K562 (cell line): Measurements from ENCODE around the gene MDC1. TPM values are rescaled to one million over a fixed set of nuclear protein-coding genes. Genes with fewer than 3 reads are reported as not detected.

Experiments used
- CAMTA2 ChIP-seq: fragments of 250-450 bp; sonication (Bioruptor Pico); conservative IDR thresholded peaks from 2 replicates; pipeline ENCODE4 v1.5.1; 2022
- CHD2 ChIP-seq: IDR thresholded peaks from 2 replicates; pipeline ENCODE4 v1.6.1; 2011; ENCODE audit warnings: low read depth, low read length
- DMBX1 ChIP-seq: fragments of 250-450 bp; sonication (Bioruptor Pico); IDR thresholded peaks from 2 replicates; pipeline ENCODE4 v1.8.0; 2022; ENCODE audit warnings: inconsistent platforms, mild to moderate bottlenecking, moderate library complexity, borderline replicate concordance
- ELK3 ChIP-seq: fragments of 450-650 bp; formaldehyde crosslinking; IDR thresholded peaks from 2 replicates; pipeline ENCODE4 v1.4.0; 2020; ENCODE audit warnings: mild to moderate bottlenecking
- EZH2 ChIP-seq: IDR thresholded peaks from 2 replicates; pipeline ENCODE4 v1.6.1; 2012; ENCODE audit warnings: low read depth, mild to moderate bottlenecking, inconsistent platforms, low read length, borderline replicate concordance
- FOXP1 ChIP-seq: sonication (generic); formaldehyde crosslinking; IDR thresholded peaks from 2 replicates; pipeline ENCODE4 v1.8.0; 2022; ENCODE audit warnings: mild to moderate bottlenecking, missing genetic modification reagents
- GABPB1 ChIP-seq: sonication (generic); formaldehyde crosslinking; IDR thresholded peaks from 2 replicates; pipeline ENCODE4 v1.8.0; 2022; ENCODE audit warnings: mild to moderate bottlenecking, missing genetic modification reagents
- KAT2B ChIP-seq: IDR thresholded peaks from one replicate; pipeline ENCODE4 v1.6.1; 2012; ENCODE audit warnings: low read depth, mild to moderate bottlenecking, control low read depth, inconsistent platforms, low read length, moderate library complexity
- NCOR1 ChIP-seq: fragments of 450-650 bp; IDR thresholded peaks from 2 replicates; pipeline ENCODE4 v1.6.1; 2016; ENCODE audit warnings: mild to moderate bottlenecking, moderate library complexity
- NFIC ChIP-seq: fragments of 450-650 bp; IDR thresholded peaks from 2 replicates; pipeline ENCODE4 v1.6.1; 2017; ENCODE audit warnings: mild to moderate bottlenecking, inconsistent platforms
- POLR2AphosphoS5 ChIP-seq: IDR thresholded peaks from 2 replicates; pipeline ENCODE4 v1.6.1; 2011; ENCODE audit warnings: mild to moderate bottlenecking, low read depth, low read length, moderate library complexity; ENCODE audit not compliant: control insufficient read depth, insufficient read depth
- RBBP5 ChIP-seq: fragments of 200-600 bp; sonication (generic); IDR thresholded peaks from 2 replicates; pipeline ENCODE4 v1.6.1; 2012; ENCODE audit warnings: borderline replicate concordance, mild to moderate bottlenecking, low read length, control low read depth, inconsistent platforms; ENCODE audit not compliant: insufficient read depth, poor library complexity, severe bottlenecking
- SAFB2 ChIP-seq: fragments of 200-400 bp; formaldehyde crosslinking; IDR thresholded peaks from 2 replicates; pipeline ENCODE4 v1.6.1; 2018; ENCODE audit warnings: borderline replicate concordance, low read length, low read depth, moderate library complexity; ENCODE audit not compliant: severe bottlenecking
- SIN3A ChIP-seq, 2 experiments: fragments of 150-350 bp in 1 of 2; IDR thresholded peaks; 2 replicates each; pipeline ENCODE4 v1.6.1; 2011 to 2016; ENCODE audit warnings: borderline replicate concordance in 2 of 2, low read depth in 2 of 2, low read length in 2 of 2, mild to moderate bottlenecking in 2 of 2, moderate library complexity in 2 of 2; ENCODE audit not compliant: control insufficient read depth in 1 of 2
- TRIM24 ChIP-seq, 2 experiments: fragments of 450-650 bp; IDR thresholded peaks; 2 replicates each; pipeline ENCODE4 v1.6.1; 2016
- ZNF436 ChIP-seq: fragments of 250-450, 450-650 bp; sonication (Bioruptor Pico); formaldehyde crosslinking; IDR thresholded peaks from 2 replicates; pipeline ENCODE4 v1.7.0; 2020; ENCODE audit warnings: mild to moderate bottlenecking
- ZNF512 ChIP-seq: IDR thresholded peaks from 2 replicates; pipeline ENCODE4 v1.6.1; 2016; ENCODE audit warnings: missing genetic modification characterization, missing compliant biosample characterization
- polyA plus RNA-seq, 8 experiments: library from polyadenylated mRNA; depleted of rRNA in 4 of 8; stranded (reverse) in 5 of 8; unstranded in 3 of 8; fragments of >200 nt; fragmentation: Nextera tagmentation in 2 of 8; fragmentation: Illumina TruSeq in 1 of 8; extraction: Ambion mirVana in 2 of 8; extraction: Trizol in 1 of 8; gene quantifications; 2 replicates each; pipeline versions ENCODE4 v1.2.1 to v1.2.3, GENCODE V29; 2011 to 2014; ENCODE audit warnings: inconsistent platforms in 1 of 8, missing spikeins in 1 of 8
- total RNA-seq, 7 experiments: library from RNA; depleted of rRNA in 6 of 7; stranded (reverse); fragments of >200 nt in 6 of 7; fragmentation: Illumina TruSeq in 2 of 7; extraction: Trizol in 2 of 7; gene quantifications; 2 replicates each; pipeline versions ENCODE4 v1.2.1 to v1.2.3, GENCODE V29; 2011 to 2021; ENCODE audit warnings: low replicate concordance in 1 of 7
- TF ChIP-seq, protein P1 (sequence below): fragments of 450-650 bp; IDR thresholded peaks from 2 replicates; pipeline ENCODE4 v1.7.1; 2018; ENCODE audit warnings: mild to moderate bottlenecking, low read depth; ENCODE audit not compliant: partially characterized antibody
- TF ChIP-seq, protein P2 (sequence below): fragments of 250-450 bp; sonication (Bioruptor Pico); IDR thresholded peaks from 2 replicates; pipeline ENCODE4 v1.4.0; 2020; ENCODE audit warnings: borderline replicate concordance

Gene MDC1
- total and polyA plus RNA-seq, 9 of the 15 experiments (the other 6 are each of a cell fraction or from before 2014, with no cell fraction given): 8.2 to 114 (median 20.0) TPM

DNA sequence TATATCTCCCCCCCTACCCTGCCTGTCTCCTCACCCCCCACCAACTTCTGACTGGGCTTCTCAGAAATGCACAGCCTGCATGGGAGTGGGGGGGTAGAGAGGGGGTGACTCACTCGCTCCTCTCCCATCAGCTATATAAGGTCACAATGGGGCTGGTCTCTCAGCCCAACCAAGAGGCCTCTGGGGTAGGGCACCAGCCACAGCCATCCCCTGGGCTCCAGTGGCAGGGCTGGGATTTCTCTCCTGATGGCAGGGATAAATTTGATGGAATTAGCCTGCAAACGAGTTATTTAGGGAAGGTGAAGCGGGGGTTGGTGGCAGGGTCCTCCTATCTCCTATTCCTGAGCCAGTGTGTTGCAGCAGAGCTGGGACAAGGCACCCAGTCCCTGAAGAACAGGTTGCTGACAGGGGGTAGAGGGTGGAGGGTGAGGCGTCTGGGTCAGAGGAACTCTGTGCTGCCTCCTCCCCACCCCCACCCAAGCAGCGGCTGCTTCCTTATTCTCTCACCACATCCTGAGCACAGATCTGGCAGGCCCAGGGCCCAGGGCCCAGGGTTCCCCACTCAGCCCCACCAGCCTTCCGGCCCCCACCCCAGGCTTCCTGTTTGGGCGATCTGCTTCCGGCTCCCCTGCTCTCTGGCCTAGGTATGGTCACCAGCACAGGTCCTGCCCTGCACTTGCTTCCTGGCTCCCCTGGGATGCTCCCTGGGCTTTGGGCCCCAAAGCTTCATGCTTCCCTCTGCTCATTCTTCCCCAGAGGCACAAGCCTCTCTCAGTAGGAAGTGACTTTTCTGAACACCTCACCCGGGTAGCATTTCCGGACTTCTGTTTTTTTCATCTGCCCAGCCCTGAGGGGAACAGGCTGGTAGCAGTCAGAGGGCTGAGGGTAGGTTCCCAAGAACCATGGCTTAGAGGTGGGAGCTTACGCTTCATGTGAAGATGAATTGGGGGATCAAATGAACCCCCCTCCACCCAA lies 34.7 kb downstream of the MDC1 start (continued):
- TF ChIP-seq SIN3A (IDR thresholded peaks at IDR 0.05; ENCODE audit: borderline replicate concordance in 2 of 2, control insufficient read depth in 1 of 2, low read depth in 2 of 2, low read length in 2 of 2) (peak; percentile 56 to 83; a peak in 2 of 4 replicates), KAT2B (no peak), TRIM24 (IDR thresholded peaks at IDR 0.05) (peak in 1 of 2 experiments; percentile 64; a peak in 1 of 4 replicates), ELK3 (no peak), EZH2 (no peak), NFIC (peak; percentile 46; the same call in 1 of the 2 replicates), SAFB2 (no peak), CAMTA2 (CRISPR knock-in tag) (no peak), CHD2 (peak; percentile 46; the same call in 1 of the 2 replicates), DMBX1 (CRISPR knock-in tag) (peak; percentile 6; the same call in 1 of the 2 replicates), GABPB1 (CRISPR knock-in tag) (peak; percentile 84), FOXP1 (CRISPR knock-in tag) (no peak), RBBP5 (peak; percentile 76), NCOR1 (no peak), POLR2AphosphoS5 (peak; percentile 54; the same call in 1 of the 2 replicates), ZNF436 (no peak), ZNF512 (tag) (no peak)
- TF ChIP-seq, protein P1, sequence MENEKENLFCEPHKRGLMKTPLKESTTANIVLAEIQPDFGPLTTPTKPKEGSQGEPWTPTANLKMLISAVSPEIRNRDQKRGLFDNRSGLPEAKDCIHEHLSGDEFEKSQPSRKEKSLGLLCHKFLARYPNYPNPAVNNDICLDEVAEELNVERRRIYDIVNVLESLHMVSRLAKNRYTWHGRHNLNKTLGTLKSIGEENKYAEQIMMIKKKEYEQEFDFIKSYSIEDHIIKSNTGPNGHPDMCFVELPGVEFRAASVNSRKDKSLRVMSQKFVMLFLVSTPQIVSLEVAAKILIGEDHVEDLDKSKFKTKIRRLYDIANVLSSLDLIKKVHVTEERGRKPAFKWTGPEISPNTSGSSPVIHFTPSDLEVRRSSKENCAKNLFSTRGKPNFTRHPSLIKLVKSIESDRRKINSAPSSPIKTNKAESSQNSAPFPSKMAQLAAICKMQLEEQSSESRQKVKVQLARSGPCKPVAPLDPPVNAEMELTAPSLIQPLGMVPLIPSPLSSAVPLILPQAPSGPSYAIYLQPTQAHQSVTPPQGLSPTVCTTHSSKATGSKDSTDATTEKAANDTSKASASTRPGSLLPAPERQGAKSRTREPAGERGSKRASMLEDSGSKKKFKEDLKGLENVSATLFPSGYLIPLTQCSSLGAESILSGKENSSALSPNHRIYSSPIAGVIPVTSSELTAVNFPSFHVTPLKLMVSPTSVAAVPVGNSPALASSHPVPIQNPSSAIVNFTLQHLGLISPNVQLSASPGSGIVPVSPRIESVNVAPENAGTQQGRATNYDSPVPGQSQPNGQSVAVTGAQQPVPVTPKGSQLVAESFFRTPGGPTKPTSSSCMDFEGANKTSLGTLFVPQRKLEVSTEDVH: peak; percentile 73
- TF ChIP-seq, protein P2, sequence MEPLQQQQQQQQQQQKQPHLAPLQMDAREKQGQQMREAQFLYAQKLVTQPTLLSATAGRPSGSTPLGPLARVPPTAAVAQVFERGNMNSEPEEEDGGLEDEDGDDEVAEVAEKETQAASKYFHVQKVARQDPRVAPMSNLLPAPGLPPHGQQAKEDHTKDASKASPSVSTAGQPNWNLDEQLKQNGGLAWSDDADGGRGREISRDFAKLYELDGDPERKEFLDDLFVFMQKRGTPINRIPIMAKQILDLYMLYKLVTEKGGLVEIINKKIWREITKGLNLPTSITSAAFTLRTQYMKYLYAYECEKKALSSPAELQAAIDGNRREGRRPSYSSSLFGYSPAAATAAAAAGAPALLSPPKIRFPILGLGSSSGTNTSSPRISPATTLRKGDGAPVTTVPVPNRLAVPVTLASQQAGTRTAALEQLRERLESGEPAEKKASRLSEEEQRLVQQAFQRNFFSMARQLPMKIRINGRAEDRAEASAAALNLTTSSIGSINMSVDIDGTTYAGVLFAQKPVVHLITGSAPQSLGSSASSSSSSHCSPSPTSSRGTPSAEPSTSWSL (CRISPR knock-in tag): no peak
